GM12864 (cell line): ENCODE measurements around the gene DPYSL3.

ENCODE experiments used
- DNase-seq: peaks from one replicate; pipeline ENCODE4 v3.0.0-alpha.2; 2011; ENCODE audit warnings: low read depth
- H3K4me3 ChIP-seq: 2 replicates; pipeline ENCODE4 v1.5.1; 2011; ENCODE audit warnings: mild to moderate bottlenecking, low read depth, low read length, control low read depth
- TF ChIP-seq, protein P1 (sequence below): IDR thresholded peaks from 2 replicates; pipeline ENCODE4 v1.5.1; 2011; ENCODE audit warnings: low read depth, mild to moderate bottlenecking, moderate library complexity, low read length, control low read depth, inconsistent platforms; ENCODE audit errors: missing control alignments

DPYSL3 gene

DNA sequence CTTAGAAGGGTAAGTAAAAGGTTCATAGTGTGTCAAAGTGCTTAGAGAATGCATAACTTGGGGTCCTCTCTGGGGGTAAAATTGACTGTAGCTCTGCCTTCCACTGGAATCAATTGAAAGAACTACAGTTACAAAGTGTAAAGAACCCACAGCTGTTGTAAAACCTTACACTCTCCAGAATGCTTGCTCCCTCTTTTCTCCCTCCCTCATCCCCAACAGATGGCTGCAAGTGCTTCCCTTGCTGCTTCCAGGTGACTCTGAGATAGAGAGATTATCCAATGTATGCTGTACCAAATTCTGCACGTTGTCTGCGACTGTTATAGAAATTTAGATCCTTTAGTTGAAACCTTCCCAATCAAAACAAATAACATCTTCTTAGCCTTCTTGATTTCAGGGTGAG lies 149.1 kb downstream of the DPYSL3 start:
- DNase-seq: no peak
- no peak overlapping the region for H3K4me3 ChIP-seq
- TF ChIP-seq, protein P1, sequence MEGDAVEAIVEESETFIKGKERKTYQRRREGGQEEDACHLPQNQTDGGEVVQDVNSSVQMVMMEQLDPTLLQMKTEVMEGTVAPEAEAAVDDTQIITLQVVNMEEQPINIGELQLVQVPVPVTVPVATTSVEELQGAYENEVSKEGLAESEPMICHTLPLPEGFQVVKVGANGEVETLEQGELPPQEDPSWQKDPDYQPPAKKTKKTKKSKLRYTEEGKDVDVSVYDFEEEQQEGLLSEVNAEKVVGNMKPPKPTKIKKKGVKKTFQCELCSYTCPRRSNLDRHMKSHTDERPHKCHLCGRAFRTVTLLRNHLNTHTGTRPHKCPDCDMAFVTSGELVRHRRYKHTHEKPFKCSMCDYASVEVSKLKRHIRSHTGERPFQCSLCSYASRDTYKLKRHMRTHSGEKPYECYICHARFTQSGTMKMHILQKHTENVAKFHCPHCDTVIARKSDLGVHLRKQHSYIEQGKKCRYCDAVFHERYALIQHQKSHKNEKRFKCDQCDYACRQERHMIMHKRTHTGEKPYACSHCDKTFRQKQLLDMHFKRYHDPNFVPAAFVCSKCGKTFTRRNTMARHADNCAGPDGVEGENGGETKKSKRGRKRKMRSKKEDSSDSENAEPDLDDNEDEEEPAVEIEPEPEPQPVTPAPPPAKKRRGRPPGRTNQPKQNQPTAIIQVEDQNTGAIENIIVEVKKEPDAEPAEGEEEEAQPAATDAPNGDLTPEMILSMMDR: no peak

DNA sequence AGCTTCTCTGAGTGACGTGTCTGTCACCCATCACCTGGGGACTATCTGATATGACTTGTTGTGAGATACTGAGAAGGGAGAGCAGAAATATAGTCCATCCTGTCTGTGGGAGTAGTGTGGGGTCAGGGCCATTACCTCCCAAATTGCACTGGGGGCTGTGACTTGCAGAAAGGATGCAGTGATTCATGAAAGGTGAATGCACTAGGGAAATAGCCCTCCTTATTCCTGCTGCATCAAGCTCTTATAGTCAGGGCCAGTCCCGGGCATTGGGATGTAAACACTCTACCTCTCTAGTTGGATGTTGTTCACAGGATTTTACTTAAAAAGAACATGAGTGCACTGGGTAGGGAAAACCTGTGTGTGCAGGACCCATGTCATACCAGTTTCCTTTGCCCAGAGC lies 150.3 kb downstream of the DPYSL3 start:
- DNase-seq: no peak
- TF ChIP-seq, protein P1: no peak
- no peak overlapping the region for H3K4me3 ChIP-seq

DNA sequence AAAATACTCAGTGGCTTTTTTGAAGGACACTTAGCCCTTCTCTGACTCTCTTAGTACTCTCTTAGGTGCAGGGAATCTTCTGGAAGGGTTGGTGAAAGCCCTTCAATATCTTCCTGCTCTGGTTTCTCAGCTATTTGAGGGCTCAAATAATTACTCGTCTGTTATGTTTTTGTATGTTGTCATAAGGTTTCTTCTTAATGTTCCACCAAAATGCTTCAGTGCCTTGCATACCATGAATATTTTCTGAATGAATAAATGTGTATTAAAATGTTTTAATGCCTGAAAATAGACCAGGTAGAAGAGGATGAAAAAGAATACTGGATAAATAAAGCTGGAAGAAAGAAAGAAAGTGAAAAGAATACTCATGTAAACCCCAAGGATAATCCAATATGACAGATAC lies 150.8 kb downstream of the DPYSL3 start:
- no peak overlapping the region for H3K4me3 ChIP-seq
- TF ChIP-seq, protein P1: no peak
- no peak for DNase-seq

DNA sequence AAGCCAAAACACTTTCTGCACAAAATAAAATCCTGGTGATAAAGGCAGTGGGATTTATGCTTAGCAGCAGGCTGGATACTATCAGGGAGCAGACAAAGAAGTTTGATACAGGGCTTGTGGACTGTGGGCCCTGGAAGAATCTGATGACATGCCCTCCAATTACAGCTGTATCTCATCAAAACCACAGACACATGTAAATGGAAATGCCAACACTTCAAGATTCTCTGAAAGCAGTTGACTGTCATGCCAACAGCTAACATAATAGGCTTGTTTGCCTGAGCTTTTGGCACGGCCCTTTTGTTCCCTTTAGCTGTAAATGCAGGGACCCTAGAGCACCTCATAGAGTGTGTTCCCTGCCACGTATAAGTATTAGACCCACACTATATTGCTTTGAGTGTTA lies 160.6 kb downstream of the DPYSL3 start:
- no peak overlapping the region for H3K4me3 ChIP-seq
- TF ChIP-seq, protein P1: no peak
- DNase-seq: no peak

DNA sequence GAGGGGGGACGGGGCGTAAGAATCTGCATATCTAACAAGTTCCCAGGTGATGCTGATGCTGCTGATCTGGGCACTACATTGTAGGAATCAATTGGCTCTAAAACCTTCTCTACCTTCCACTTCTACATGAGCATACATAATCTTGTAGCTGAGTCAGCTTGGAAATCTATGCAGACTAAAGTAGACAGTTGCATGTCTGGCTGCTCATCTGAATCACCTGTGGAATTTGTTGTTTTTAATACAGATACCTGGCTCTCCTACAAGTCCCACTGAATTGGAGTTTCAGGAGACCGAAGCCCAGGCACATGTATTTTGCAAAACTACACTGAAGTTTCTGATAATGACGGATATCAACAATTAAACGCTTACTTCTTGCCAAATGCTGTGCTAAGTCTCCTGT lies 161.4 kb downstream of the DPYSL3 start:
- TF ChIP-seq, protein P1: no peak
- no peak overlapping the region for H3K4me3 ChIP-seq
- DNase-seq: no peak

DNA sequence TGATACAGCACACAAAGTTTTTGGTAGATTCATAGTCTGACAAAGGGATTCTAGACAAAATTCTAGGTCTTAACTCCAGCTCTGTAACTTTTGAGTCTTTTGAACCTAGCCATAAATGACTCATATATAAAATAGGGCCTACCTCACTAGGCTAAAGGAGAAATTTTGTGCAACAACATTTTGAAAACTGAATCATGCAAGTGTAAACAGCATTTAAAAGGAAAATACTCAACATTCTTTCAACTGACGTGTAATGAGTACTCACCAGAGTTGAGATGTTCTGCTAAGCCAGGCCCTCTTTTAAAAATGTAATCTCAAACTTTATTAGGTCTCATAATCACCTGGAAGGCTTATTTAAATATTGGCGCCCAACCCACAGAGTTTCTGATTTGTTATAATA lies 161.8 kb downstream of the DPYSL3 start:
- TF ChIP-seq, protein P1: no peak
- H3K4me3 ChIP-seq: no peak overlapping the region
- no peak for DNase-seq

DNA sequence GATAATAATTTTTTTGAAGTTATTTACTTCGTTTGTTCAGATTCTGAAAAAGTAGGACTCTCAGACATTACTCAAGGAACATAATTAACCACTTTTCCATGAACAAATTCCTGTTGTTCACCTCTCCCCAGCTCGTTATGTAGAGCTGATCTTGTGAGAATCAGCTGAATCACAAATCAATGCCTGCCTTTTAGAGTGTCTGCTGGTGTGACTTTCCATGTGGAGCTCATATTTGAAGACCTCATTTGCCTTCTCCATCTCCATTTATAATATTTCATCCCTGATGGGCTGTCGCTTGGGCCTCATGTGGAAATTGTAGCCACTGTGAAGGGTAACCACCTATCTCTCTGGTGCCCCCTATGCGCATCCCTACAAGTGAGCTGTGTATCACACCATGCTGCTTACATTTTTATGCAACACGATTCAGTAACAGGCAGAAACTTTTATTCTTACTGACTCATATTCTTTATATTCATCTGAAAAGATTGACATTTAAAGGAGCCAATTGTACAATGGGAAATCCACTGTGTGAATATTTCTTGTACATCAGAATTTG lies 163.8 kb downstream of the DPYSL3 start:
- H3K4me3 ChIP-seq: no peak overlapping the region
- TF ChIP-seq, protein P1: no peak
- no peak for DNase-seq
